Stimulated activated CD4-positive, alpha-beta T cell treated with anti-CD3 and anti-CD28 coated beads, Interleukin-1b, Interleukin-23, amount 100 ng/mL, for 48 hours (primary cell): Measurements from ENCODE around the gene R3HDML.
"Not testable (repeated sequence)": the region's sequence is repeated elsewhere in the genome, so short reads cannot be mapped to it uniquely, and the experiment has no call there.

Experiments
- DNase-seq: peaks from one replicate; pipeline ENCODE4 v3.0.0-alpha.2; 2020

Gene R3HDML

DNA sequence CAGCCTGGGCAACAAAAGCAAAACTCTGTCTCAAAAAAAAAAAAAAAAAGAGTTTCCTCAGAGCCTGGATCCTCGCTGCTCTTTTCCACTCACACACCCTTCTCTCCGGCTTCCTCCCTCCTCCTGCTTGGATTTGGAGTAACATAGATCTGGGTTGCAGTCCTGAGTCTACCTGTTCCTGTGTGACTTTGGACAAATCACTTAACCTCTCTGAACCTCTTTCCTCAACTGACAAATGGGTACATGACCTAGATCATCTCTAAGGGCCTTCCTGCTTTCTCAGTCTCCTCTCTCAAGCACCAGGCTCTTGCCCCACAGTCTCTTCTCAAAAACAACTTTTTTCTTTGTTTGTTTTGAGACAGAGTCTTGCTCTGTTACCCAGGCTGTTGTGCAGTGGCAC, 5.6 kb upstream of the R3HDML start:
- no peak for DNase-seq

DNA sequence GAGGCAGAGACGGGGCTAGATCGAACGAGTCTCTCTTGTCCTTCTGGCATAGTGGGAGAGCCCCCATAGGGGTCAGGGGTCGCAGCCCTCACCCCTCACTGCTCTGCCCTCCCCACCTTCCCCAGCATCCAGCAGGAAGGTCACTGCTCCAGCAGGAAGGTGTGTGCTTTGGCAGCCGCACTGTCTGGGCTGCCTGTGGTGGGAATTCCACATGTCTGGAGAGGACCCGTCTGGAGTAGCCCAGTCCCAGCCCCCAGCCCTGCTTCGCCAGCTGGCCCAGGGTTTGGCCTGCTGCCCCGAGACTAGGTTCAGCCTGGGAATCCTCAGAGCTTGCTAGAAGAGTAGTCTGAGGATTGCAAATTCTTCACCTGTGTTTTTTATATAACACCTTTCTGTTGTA, 2.5 kb upstream of the R3HDML start:
- no peak for DNase-seq

DNA sequence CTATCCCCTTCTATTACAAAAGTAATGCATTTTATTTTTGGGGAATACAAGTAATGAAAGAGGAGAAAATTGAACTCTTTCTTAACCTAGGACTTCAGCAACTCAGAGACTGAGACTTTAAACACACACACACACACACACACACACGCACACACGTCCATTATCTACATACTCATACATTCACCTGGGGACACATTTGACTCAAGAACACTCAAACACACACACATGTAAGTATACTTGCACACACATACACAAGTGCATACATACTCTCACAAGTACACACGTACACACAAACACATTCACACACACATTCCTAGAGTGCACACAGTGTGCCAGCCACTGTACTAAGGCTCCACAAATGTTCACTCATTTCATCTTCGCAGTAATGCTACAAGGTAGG, 2.1 kb upstream of the R3HDML start:
- DNase-seq = no peak

DNA sequence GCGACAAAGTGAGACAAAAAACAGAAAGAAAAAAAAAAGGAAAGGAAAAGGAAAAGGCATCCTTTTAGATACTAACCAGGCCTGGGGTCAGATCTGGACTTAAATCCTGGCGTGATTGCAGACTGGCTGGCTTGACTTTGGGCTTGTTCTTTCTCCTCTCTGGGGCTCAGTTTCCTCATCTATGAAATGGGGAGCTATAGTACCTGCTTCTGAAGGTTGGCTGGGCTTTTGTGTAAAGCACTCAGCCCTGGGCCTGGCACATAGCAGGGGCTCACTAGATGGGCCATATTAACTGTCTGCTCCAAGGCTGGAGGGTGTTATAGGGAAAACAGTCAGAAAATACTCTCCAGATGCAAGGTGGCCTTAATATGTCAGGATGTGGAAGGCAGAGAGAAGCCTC, 1.2 kb upstream of the R3HDML start:
- DNase-seq = no peak

DNA sequence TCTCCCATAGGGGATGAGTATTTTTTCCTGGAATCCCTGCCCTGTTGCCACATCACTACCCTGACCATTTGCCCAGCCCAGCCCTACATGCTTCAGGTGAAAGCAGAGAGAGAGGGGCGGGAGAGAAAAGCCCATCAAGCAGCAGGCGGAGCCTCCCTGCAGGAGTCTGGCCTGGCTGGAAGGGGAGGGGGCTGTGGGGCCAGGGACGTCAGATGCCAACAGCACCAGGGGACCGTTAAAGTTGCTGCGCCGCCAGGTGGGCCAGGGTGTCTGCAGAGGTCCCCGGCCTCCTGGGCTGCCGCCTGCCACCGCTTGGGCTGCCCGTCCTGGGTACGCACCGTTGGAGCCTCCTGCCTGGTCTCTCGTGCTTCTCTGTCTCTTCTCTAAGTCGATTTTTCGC, 757 bp upstream of the R3HDML start:
- DNase-seq = no peak

DNA sequence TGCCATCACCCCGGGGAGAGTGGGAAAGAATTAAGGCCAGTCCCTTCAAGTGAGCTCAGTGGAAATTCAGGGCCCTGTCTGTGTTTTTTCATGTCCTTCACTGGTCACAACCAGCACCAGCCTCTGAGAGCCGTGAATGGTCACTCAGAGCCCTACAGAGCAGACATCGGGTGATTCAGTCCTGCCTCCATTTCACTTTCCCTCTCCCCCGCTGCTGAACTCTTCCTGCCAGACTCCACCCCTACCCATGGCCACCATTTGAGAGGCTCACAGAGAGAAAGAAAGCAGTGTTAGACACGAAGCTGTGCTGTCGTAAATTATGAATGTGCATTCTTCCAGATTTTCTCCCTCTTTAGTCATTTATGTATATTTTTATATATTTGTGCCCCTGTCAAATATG, 5.4 kb downstream of the R3HDML start:
- DNase-seq = no peak

DNA sequence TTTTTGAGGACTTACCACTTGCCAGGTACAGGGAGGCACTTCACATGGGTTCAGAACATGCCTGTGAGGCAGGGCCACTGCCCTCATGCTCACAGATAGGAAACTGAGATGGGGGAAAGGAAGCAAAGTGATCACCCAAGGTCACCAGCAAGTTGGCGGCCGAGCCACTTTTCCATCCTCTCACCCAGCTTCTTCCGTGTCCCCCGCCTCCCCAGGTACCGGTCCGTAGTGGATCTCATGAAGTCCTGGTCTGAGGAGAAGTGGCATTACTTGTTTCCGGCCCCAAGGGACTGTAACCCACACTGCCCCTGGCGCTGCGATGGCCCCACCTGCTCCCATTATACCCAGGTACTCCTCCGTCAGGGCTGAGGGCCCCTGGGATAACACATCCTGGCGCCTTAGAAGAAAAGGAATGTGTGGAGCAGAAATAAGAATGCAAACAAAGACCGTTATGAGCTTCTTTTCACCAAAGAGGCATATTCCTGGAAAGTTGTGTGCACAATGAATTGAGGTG, 6.4 kb downstream of the R3HDML start:
- DNase-seq = no peak

DNA sequence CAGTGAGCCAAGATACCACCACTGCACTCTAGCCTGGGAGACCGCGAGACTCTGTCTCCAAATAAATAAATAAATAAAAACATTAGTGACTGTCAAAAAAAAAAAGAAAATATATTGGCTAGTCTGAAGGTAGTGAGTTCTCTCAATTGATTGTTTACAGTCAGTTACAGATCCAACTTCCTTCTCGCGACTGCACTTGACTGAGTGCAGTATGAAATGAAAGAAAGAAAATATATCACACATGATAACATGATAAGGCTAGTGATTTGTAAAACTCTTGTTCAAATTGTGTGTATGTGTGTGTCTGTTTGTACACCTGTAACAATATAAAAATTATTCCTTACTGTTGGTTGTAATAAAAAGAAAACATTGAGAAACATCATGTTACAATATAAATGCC, 7.9 kb downstream of the R3HDML start:
- no peak for DNase-seq

DNA sequence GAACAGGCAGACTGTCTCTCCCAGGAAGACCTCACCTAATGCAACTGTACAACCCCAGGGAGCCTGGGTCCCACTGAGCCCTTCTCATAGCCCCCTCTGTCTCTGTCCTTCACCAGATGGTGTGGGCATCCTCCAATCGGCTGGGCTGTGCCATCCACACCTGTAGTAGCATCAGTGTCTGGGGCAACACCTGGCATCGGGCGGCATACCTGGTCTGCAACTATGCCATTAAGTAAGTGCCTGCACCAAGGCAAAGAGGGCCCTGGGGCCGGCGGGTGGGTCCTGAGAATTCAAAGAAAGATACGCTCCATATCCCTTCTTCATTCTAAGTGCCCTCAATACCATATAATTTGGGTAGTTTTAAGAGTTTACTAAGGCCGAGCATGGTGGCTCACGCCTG, 8.3 kb downstream of the R3HDML start:
- DNase-seq = no peak

DNA sequence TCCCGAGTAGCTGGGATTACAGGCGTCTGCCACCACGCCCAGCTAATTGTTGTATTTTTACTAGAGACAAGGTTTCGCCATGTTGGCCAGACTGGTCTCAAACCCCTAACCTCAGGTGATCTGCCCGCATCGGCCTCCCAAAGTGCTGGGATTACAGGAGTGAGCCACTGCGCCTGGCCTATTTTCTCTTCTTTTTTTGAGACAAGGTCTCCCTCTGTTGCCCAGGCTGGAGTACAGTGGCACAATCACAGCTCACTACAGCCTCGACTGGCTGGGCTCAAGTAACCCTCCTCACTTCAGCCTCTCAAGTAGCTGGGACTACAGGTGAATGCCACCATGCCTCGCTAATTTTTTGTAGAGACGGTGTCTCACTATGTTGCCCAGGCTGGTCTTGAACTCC, 9.1 kb downstream of the R3HDML start:
- not testable (repeated sequence) for DNase-seq

DNA sequence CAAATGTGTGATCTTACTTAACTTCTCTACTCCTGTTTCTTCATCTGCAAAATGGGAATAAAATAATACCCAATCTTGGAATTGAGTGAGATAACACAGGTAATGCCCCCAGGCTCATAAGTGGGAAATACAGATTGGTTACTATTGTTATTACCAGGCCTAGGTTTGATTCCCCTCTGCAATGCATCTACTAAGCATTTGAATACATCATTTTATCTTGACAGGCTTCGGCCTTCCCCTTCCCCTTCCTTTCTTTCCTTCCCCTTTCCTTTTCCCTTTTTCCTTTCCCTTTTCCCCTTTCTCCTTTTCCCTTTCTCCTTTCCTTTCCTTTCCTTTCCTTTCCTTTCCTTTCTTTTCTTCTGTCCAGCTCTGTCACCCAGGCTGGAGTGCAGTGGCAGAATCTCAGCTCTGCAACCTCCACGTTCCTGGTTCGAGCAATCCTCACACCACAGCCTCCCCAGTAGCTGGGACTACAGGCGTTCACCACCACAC, 11.4 kb downstream of the R3HDML start:
- no peak for DNase-seq

DNA sequence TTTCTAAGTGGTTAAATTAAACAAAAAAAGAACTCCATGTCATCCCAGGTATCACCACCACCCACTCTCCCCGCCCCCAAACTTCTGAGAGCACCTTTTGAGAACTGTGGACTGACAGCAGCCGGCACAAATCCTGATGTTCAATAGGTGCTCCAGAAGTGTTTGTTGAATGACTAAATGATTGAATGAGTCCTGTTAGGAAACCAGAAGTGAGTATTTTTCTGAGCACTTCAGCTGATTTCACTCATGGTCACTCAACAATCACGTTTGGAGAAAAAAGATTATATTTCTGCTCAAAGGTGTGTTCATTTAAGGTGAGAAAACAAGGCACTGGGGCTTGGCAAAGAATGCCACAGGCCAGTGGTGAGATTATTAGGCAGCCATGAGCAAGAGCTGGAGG, 12.5 kb downstream of the R3HDML start:
- DNase-seq = no peak

DNA sequence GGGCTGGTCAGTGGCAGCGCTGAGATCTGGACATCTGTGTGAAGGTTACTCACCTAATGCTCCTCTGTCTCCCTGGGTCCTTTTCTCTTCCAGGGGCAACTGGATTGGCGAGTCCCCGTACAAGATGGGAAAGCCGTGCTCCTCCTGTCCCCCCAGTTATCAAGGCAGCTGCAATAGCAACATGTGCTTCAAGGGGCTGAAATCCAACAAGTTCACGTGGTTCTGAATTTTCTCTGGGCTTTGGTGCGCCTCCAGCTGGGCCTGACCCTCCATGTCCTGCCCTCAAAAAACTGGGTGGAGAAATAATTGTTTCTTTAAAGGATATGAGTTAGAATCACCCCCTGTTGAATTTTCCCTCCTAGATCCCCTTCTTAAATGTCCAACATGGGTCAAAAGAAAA, 13.7 kb downstream of the R3HDML start:
- no peak for DNase-seq

DNA sequence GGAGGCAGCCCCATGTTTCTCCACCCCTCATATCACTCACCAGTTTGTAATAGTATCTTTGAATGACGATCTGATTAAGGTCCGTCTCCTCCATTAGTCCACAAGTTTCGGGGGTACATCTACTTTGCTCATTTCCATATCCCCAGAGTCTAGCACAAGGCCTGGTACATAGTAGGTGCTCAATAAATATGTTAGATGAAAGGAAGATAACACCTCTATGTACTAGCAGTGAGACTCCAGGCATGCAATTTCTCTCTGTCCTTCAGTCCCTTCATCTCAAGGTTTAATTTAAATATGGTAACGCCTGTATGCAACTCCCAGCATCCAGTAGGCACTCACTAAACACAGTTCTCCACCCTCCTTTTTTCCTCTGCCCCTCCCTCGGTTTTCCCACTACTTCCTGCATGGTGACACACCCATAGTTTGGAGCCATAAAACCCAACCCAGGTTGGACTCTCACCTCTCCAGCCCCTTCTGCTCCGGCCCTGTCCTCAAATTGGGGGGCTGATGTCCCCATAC, 18.2 kb downstream of the R3HDML start:
- no peak for DNase-seq

DNA sequence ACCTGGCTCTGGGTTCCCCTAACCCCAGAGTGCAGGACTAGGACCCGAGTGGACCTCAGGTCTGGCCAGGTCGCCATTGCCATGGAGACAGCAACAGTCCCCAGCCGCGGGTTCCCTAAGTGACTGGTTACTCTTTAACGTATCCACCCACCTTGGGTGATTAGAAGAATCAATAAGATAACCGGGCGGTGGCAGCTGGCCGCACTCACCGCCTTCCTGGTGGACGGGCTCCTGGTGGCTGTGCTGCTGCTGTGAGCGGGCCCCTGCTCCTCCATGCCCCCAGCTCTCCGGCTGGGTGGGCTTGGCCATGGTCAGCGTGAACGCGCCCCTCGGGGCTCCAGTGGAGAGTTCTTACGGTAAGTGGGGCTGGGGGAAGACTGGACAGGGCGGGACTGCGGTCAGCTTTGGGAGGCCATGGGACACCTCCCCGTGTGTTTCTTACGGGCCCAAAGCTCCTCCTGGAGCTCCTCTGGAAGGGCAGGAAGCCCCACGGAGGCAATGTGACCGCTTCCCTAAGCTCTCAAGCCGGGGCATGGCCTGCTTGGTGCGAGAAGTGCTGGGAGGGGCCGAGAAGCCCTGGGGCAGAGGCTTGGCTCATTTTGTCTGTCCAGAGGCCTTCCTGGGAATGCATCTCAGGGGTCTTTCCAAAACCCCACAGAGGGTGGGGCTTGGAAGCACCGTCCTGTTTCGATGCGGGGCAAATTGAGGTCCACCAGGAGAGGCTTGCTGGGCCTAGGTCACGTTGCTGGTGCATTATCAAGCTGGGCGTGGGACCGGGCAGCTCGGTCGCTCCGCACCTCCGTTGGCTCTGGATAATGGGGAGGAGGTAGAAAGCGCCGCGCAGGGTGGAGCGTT, 18.9 kb downstream of the R3HDML start, which contains the start of gene HNF4A:
Gene HNF4A, plus strand, starts transcription at position 202 of the 855 bp plus-strand sequence. Its CDS starts 106 bp downstream, at position 308.
- DNase-seq = no peak

DNA sequence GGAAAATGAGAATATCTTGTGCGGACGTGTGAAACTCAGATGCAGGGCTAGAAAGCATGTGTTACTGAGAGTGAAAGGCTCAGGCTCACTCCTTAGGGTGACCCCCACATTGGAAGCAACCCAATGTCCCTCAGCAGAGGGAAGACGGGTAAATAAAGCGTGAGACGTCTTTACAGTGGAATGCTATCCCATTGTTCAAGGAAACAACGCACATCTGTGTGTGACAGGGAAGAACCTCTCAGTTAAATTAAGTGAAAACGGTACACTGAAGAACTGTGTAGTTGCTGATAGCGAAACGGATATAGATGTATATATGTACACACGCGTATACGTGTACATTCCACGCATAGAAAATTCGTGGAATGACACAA, 19.5 kb downstream of the R3HDML start:
- DNase-seq = no peak

DNA sequence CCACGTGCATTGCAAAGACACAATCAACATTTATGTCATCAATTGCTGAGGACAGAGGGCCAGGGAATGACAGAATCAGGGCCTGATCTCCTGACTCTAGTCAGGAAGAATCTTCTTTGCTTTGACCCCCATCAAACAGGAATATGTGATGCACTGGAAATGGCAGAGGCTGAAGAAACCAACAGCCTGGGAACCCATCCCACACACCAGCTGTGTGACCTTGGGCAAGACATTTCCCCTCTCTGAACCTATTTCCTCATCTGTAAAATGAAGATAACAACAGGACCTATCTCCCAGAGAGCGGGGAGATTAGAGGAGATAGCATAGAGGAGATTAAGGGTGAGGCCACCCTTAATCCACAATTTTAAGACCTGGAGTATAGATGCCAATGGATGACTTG, 20.2 kb downstream of the R3HDML start:
- DNase-seq = no peak

DNA sequence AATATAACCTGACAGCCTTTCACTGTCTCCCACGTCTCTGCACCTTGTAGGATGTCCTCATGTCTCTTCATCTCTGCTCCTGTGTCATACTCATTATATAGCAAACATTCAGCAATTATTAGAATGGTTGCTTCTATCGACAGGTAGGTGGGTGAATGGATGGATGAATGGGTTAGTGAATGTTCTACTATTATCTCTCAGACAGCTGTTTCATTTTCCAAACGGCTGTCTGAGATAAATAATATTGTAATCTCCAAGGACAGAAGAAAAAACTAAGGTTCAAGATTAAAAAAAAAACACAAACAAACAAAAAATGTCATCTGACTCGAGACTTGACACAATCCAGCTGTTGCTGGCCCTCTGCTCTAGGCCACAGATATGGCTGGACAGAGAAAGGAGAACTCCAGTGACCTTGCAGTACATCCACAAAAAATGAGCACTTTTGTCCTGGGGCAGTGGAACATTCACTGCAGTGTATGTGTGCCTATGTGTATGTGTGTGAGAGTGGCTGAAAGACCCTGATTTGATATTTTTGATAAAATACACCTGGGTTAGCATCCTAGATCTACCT, 20.8 kb downstream of the R3HDML start:
- no peak for DNase-seq

DNA sequence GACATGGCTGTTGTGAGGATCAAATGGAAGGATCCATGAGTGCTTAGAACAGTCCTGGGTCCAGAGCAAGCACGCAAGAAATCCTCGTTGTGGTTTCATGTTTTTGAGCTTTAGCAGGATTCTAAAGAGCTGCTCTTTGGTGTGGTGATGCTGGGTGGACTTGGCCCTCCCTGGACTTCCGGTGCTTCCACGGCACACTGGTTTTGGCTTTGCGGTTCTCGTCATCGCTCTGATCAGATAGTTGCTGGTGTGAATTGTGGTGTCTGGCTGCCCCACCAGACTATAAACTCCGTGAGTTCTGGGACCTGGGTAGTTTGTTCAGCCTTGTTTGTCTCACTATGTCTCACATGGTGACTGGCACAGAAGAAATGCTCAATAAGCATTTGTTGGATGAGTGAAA, 21.9 kb downstream of the R3HDML start:
- DNase-seq = no peak

DNA sequence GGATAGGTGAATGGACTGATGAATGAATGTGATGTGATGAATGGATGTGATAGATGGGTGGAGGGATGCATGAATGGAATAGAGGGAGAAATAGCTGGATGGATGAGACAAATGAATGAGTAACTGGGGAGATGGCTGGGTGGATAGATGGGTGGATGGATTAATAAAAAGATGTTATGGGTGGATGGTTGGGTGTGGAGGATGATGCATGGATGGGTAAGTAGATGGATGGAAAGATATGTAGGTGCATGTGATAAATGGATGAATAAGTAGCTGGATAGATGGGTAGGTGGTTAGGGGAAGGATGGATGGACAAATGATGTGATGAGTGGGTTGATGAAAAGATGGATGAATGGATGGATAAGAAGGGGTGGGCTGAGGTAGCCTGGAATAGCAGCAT, 23.4 kb downstream of the R3HDML start:
- no peak for DNase-seq

DNA sequence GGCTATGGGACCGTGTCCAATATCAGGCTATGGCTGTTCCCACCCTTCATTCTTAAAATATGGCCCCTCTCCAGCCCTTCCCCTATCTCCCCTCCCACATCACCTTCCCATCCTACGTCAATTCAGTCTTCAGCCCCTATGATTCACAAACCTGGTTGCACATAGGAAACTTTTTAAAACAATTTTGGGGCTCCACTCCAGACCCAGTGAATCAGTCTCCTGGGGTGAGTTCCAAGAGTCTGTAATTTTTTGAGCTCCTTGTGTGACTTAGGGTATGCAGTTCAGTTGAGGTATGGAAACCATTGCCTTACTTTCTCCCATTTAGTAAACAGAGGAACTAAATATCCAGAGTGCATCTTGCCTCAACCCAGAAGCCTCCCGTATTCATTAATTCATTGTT, 24.2 kb downstream of the R3HDML start:
- no peak for DNase-seq

DNA sequence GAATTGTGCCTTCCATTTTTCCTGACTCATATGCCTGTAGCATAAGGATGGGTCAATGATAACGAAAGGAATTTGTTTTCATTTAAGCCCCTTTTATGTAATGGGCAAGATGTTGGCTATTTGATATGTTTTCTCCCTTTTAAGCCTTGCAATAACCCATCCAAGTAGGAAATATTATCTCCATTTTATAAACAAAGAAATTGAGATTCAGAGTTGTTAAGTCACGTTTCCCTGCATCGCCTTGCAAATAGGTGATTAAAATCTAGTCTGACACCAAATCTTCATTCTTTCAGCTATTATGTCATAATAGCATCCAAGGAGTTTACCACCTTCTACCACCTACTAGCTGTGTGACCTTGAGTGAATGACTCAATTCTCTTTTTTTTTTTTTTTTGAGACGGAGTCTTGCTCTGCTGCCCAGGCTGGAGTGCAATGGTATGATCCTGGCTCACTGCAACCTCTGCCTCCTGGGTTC, 25.7 kb downstream of the R3HDML start:
- no peak for DNase-seq

DNA sequence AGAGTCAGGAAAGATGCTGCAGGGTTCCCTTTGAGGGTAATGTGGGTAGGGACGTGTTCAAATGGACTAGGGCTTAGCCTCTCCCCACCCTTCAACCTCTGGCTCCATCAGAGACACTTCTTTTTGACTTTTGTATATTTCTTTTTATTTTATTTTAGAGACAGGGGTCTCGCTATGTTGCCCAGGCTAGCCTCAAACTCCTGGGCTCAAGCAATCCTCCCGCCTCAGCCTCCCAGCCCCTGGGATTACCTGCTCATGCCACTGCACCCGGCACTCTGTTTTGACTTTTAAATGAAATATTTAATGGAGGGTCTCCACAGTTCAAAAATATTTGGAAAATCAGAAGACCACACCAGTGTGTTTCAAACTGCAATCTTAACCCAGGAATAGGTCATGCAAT, 27.2 kb downstream of the R3HDML start:
- no peak for DNase-seq

DNA sequence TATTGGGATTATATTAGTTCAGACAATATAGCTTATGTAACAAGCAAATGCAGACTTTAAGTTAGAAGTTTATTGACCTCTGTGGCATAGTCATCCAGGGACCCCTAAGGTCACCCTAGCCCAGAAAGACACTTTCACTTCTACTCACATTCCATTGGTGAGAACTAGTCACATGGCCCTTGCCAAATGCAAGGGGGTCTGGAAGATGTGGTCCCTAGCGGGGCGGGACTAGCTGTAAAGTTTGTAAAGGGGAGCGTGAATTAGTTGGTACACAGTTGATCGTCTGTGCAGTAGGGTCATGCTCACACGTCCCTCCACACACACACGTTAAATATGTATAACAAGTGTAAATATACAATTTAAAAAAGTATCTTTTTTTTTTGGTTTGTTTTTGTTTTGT, 27.9 kb downstream of the R3HDML start:
- DNase-seq = no peak
